ENCODE results near the gene BCAS4.

- TF ChIP-seq GATA2 (IDR thresholded peaks at IDR 0.05; ENCODE audit: low read depth, low read length): no peak
- no peak for TF ChIP-seq GATA3 (IDR thresholded peaks at IDR 0.05; ENCODE audit: low read depth, low read length)
Measured at GRCh38 chr20:50877232-50877743, 82.4 kb downstream of the BCAS4 start.
